ENCODE results near the gene OTOL1. TPM values are rescaled to one million over a fixed set of nuclear protein-coding genes. Genes with fewer than 3 reads are reported as not detected.

The OTOL1 gene
- total RNA-seq, 2 experiments from 2014 or later: not detected

GRCh38 chr3:161552984-161553560 is 56.5 kb downstream of the OTOL1 start:
- Mint-ChIP-seq H3K4me3 (no peak overlapping the region), H3K27me3 (peaks cover 4% of the 10 kb centered on the region), H3K9me3 (ENCODE audit: low read depth) (no peaks in the 10 kb centered on the region), H3K4me1 (no peaks in the 10 kb centered on the region), H3K27ac (no peak overlapping the region), H3K36me3 (no peaks in the 10 kb centered on the region)
- no peak for ATAC-seq
- CTCF ChIA-PET: no interaction called here
- no peak for DNase-seq

Other genes with a start within 250 kb of the OTOL1 start
- gene SPTSSB, start 125.3 kb upstream of the OTOL1 start, total RNA-seq: not detected

All from activated CD8-positive, alpha-beta memory T cell treated with anti-CD3 and anti-CD28 coated beads, Interleukin-2, amount 10 ng/mL, durations not matched to agents 7 days and 5 days (primary cell).